ELR (cell line): Measurements from ENCODE around the gene HDAC4.
A peak's percentile ranks its signal among the peaks of the same experiment; 100 is the strongest.

Experiments
- DNase-seq: peaks from one replicate; pipeline ENCODE4 v3.0.0-alpha.2; 2015; ENCODE audit warnings: low read depth

Gene HDAC4

GRCh38 chr2:239064253-239064652 is 336.6 kb downstream of the HDAC4 start:
- no peak for DNase-seq

- DNase-seq = no peak
These were observed 338.1 kb downstream of the HDAC4 start for GRCh38 chr2:239062743-239063142.

- no peak for DNase-seq
These were observed 338.8 kb downstream of the HDAC4 start for GRCh38 chr2:239061824-239062570.

- DNase-seq = no peak
These were observed 339.6 kb downstream of the HDAC4 start for GRCh38 chr2:239061121-239061666.

GRCh38 chr2:239060676-239061075 is 340.1 kb downstream of the HDAC4 start:
- DNase-seq = no peak

GRCh38 chr2:239059854-239060253 is 341.0 kb downstream of the HDAC4 start:
- no peak for DNase-seq

GRCh38 chr2:239058766-239059165 is 342.1 kb downstream of the HDAC4 start:
- DNase-seq = no peak

- no peak for DNase-seq
These were observed 343.3 kb downstream of the HDAC4 start for GRCh38 chr2:239057533-239057932.

- DNase-seq = no peak
These were observed 344.2 kb downstream of the HDAC4 start for GRCh38 chr2:239056611-239057010.

- peak; percentile 55 for DNase-seq
These were observed 344.9 kb downstream of the HDAC4 start for GRCh38 chr2:239055756-239056493.

- no peak for DNase-seq
These were observed 345.9 kb downstream of the HDAC4 start for GRCh38 chr2:239054921-239055320.

- DNase-seq = no peak
These were observed 346.9 kb downstream of the HDAC4 start for GRCh38 chr2:239053801-239054503.

- DNase-seq = no peak
These were observed 347.8 kb downstream of the HDAC4 start for GRCh38 chr2:239052798-239053665.

GRCh38 chr2:239051891-239052445 is 348.9 kb downstream of the HDAC4 start:
- no peak for DNase-seq

GRCh38 chr2:239050252-239050649 is 350.6 kb downstream of the HDAC4 start:
- no peak for DNase-seq

- no peak for DNase-seq
These were observed 351.2 kb downstream of the HDAC4 start for GRCh38 chr2:239049421-239050251.

- no peak for DNase-seq
These were observed 352.1 kb downstream of the HDAC4 start for GRCh38 chr2:239048736-239049135.

- DNase-seq = no peak
These were observed 353.0 kb downstream of the HDAC4 start for GRCh38 chr2:239047861-239048260.

- no peak for DNase-seq
These were observed 353.4 kb downstream of the HDAC4 start for GRCh38 chr2:239047420-239047819.

GRCh38 chr2:239046822-239047221 is 354.0 kb downstream of the HDAC4 start:
- DNase-seq = no peak
